Activated CD4-positive, alpha-beta memory T cell treated with anti-CD3 and anti-CD28 coated beads for 36 hours (primary cell): Measurements from ENCODE around the gene DBP. TPM values are rescaled to one million over a fixed set of nuclear protein-coding genes. Genes with fewer than 3 reads are reported as not detected.

Experiments
- CTCF ChIA-PET: fragments of 350-600 bp; sonication (Branson Sonifier 250); formaldehyde crosslinking; loops from one replicate; lab custom pipeline; 2021; ENCODE audit warnings: antibody characterized with exemption, inconsistent platforms; lab: Charles Lee
- POLR2A ChIA-PET: fragments of 350-600 bp; sonication (Branson Sonifier 250); formaldehyde crosslinking; loops from one replicate; lab custom pipeline; 2021; ENCODE audit warnings: antibody characterized with exemption; lab: Charles Lee
- DNase-seq: peaks from one replicate; pipeline ENCODE4 v3.0.0-alpha.2; 2020
- H3K27ac Mint-ChIP-seq: one replicate; pipeline ENCODE4 v1.8.0; 2021; ENCODE audit warnings: mixed read lengths
- H3K27me3 Mint-ChIP-seq: one replicate; pipeline ENCODE4 v1.8.0; 2021; ENCODE audit warnings: mixed read lengths
- H3K36me3 Mint-ChIP-seq: one replicate; pipeline ENCODE4 v1.8.0; 2021; ENCODE audit warnings: mixed read lengths
- H3K4me1 Mint-ChIP-seq: one replicate; pipeline ENCODE4 v1.8.0; 2021; ENCODE audit warnings: low read depth, mixed read lengths
- H3K4me3 Mint-ChIP-seq: one replicate; pipeline ENCODE4 v1.8.0; 2021; ENCODE audit warnings: mild to moderate bottlenecking, mixed read lengths
- H3K9me3 Mint-ChIP-seq: one replicate; pipeline ENCODE4 v1.8.0; 2021; ENCODE audit warnings: mixed read lengths
- intact Hi-C: fragments of 100-400 bp; cut with micrococcal nuclease; formaldehyde crosslinking; loops from one replicate; pipeline ENCODE4 v1.15.1; 2023
- total RNA-seq, 2 experiments: library from RNA; stranded (reverse); gene quantifications; one replicate each; pipeline ENCODE4 v1.2.3, GENCODE V29; 2021

DBP gene
- total RNA-seq, 2 experiments from 2014 or later, result 8.3 to 10.4 TPM

GRCh38 chr19:48614436-48615230 lies 22.5 kb downstream of the DBP start, which contains the start of gene FAM83E:
FAM83E (minus strand) TSS chr19:48615076; CDS start chr19:48613372, 1,704 bp downstream.
- H3K9me3 Mint-ChIP-seq, result no peaks in the 10 kb centered on the region
- peak within 1 kb of the TSS; percentile 14 for H3K27ac Mint-ChIP-seq
- peak within 1 kb of the TSS; percentile 17 for H3K4me3 Mint-ChIP-seq
- H3K36me3 Mint-ChIP-seq, result peaks cover 42% of the 10 kb centered on the region
- intact Hi-C loops, result loop anchor here (5.0 kb wide), 1 partner anchor 282 kb away; no protein-coding TSS in a partner anchor
- H3K4me1 Mint-ChIP-seq, result peaks cover 28% of the 10 kb centered on the region
- ChIA-PET POLR2A (interaction anchor here (1.1 kb wide), 1 partner anchor 9 kb away, joined by 4 read pairs; no protein-coding TSS in a partner anchor), CTCF (no interaction called here)
- H3K27me3 Mint-ChIP-seq, result no peaks in the 10 kb centered on the region
- no peak for DNase-seq

- Mint-ChIP-seq H3K36me3 (peaks cover 39% of the 10 kb centered on the region), H3K9me3 (no peaks in the 10 kb centered on the region), H3K4me3 (no peak overlapping the region), H3K4me1 (peaks cover 26% of the 10 kb centered on the region), H3K27ac (peak overlapping the region; percentile 14), H3K27me3 (no peaks in the 10 kb centered on the region)
- intact Hi-C loops, result no loop called here
- ChIA-PET POLR2A (no interaction called here), CTCF (interaction anchor here (1.8 kb wide), 1 partner anchor 125 kb away, joined by 7 read pairs; no protein-coding TSS in a partner anchor)
- DNase-seq, result no peak
Observed at GRCh38 chr19:48613852-48614435, 23.2 kb downstream of the DBP start.

GRCh38 chr19:48613024-48613851 lies 23.9 kb downstream of the DBP start:
- no peak overlapping the region for H3K27ac Mint-ChIP-seq
- H3K27me3 Mint-ChIP-seq, result no peaks in the 10 kb centered on the region
- no peaks in the 10 kb centered on the region for H3K9me3 Mint-ChIP-seq
- intact Hi-C loops, result no loop called here
- H3K4me1 Mint-ChIP-seq, result peaks cover 25% of the 10 kb centered on the region
- ChIA-PET POLR2A (no interaction called here), CTCF (interaction anchor here (1.4 to 1.8 kb wide), 2 partner anchors 24 to 124 kb away, joined by 5 to 7 read pairs; no protein-coding TSS in a partner anchor)
- H3K36me3 Mint-ChIP-seq, result peaks cover 32% of the 10 kb centered on the region
- H3K4me3 Mint-ChIP-seq, result no peak overlapping the region
- DNase-seq, result no peak

GRCh38 chr19:48611872-48612271 lies 25.3 kb downstream of the DBP start:
- no peak overlapping the region for H3K27ac Mint-ChIP-seq
- ChIA-PET CTCF (interaction anchor here (1.4 to 1.8 kb wide), 2 partner anchors 23 to 123 kb away, joined by 5 to 7 read pairs; no protein-coding TSS in a partner anchor), POLR2A (no interaction called here)
- intact Hi-C loops, result no loop called here
- peaks cover 19% of the 10 kb centered on the region for H3K36me3 Mint-ChIP-seq
- no peaks in the 10 kb centered on the region for H3K27me3 Mint-ChIP-seq
- H3K4me1 Mint-ChIP-seq, result peaks cover 15% of the 10 kb centered on the region
- H3K9me3 Mint-ChIP-seq, result no peaks in the 10 kb centered on the region
- no peak overlapping the region for H3K4me3 Mint-ChIP-seq
- no peak for DNase-seq

- ChIA-PET CTCF (interaction anchor here (1.0 to 3.4 kb wide), 14 partner anchors 8 to 364 kb away, joined by 3 to 48 read pairs (median 4); partner anchors contain the start of genes RPL18 and SPHK2), POLR2A (interaction anchor here (1.4 kb wide), 1 partner anchor 9 kb away, joined by 15 read pairs; the partner anchor contains the start of genes RPL18 and SPHK2)
- no peaks in the 10 kb centered on the region for H3K36me3 Mint-ChIP-seq
- no peak overlapping the region for H3K4me3 Mint-ChIP-seq
- H3K27me3 Mint-ChIP-seq, result no peaks in the 10 kb centered on the region
- no peak for DNase-seq
- no peaks in the 10 kb centered on the region for H3K4me1 Mint-ChIP-seq
- intact Hi-C loops, result loop anchor here (5.0 kb wide), 1 partner anchor 127 kb away; no protein-coding TSS in a partner anchor
- H3K9me3 Mint-ChIP-seq, result no peaks in the 10 kb centered on the region
- no peak overlapping the region for H3K27ac Mint-ChIP-seq
Observed at GRCh38 chr19:48609571-48610108, 27.5 kb downstream of the DBP start.

- intact Hi-C loops, result loop anchor here (5.0 kb wide), 1 partner anchor 127 kb away; no protein-coding TSS in a partner anchor
- H3K27me3 Mint-ChIP-seq, result no peaks in the 10 kb centered on the region
- ChIA-PET POLR2A (interaction anchor here (1.1 to 1.4 kb wide), 2 partner anchors 10 to 37 kb away, joined by 3 to 15 read pairs; partner anchors contain the start of genes CA11, RPL18 and SPHK2), CTCF (interaction anchor here (1.0 to 3.4 kb wide), 16 partner anchors 9 to 364 kb away, joined by 3 to 48 read pairs (median 4); partner anchors contain the start of genes RPL18 and SPHK2)
- H3K27ac Mint-ChIP-seq, result no peak overlapping the region
- no peaks in the 10 kb centered on the region for H3K4me1 Mint-ChIP-seq
- H3K9me3 Mint-ChIP-seq, result no peaks in the 10 kb centered on the region
- H3K4me3 Mint-ChIP-seq, result no peak overlapping the region
- DNase-seq, result peak; percentile 73
- no peaks in the 10 kb centered on the region for H3K36me3 Mint-ChIP-seq
Observed at GRCh38 chr19:48608798-48609263, 28.3 kb downstream of the DBP start.

- ChIA-PET CTCF (interaction anchor here (0.7 to 3.4 kb wide), 4 partner anchors 18 to 140 kb away, joined by 3 to 48 read pairs (median 34); no protein-coding TSS in a partner anchor), POLR2A (interaction anchor here (0.6 to 1.1 kb wide), 2 partner anchors 39 to 575 kb away, joined by 3 read pairs; partner anchors contain the start of gene CA11)
- DNase-seq, result no peak
- Mint-ChIP-seq H3K27ac (no peak overlapping the region), H3K27me3 (no peaks in the 10 kb centered on the region), H3K4me1 (no peaks in the 10 kb centered on the region), H3K36me3 (no peaks in the 10 kb centered on the region), H3K9me3 (no peaks in the 10 kb centered on the region), H3K4me3 (no peak overlapping the region)
- intact Hi-C loops, result loop anchor here (5.0 kb wide), 1 partner anchor 125 kb away; no protein-coding TSS in a partner anchor
Observed at GRCh38 chr19:48607359-48607755, 29.8 kb downstream of the DBP start.

GRCh38 chr19:48606463-48607358 lies 30.5 kb downstream of the DBP start, which contains the start of gene SPACA4:
SPACA4 (plus strand) TSS chr19:48606742; CDS start chr19:48606979, 237 bp downstream.
- Mint-ChIP-seq H3K27me3 (no peaks in the 10 kb centered on the region), H3K36me3 (no peaks in the 10 kb centered on the region), H3K4me1 (no peaks in the 10 kb centered on the region), H3K9me3 (no peaks in the 10 kb centered on the region), H3K27ac (no peak within 1 kb of the TSS), H3K4me3 (no peak within 1 kb of the TSS)
- intact Hi-C loops, result loop anchor here (5.0 kb wide), 1 partner anchor 124 kb away; no protein-coding TSS in a partner anchor
- POLR2A ChIA-PET, result no interaction called here
- DNase-seq, result no peak
- CTCF ChIA-PET, result interaction anchor here (0.7 to 2.8 kb wide), 6 partner anchors 17 to 236 kb away, joined by 3 to 48 read pairs (median 3); no protein-coding TSS in a partner anchor

GRCh38 chr19:48603850-48604249 lies 33.3 kb downstream of the DBP start:
- Mint-ChIP-seq H3K27me3 (no peaks in the 10 kb centered on the region), H3K4me1 (no peaks in the 10 kb centered on the region), H3K4me3 (no peak overlapping the region), H3K36me3 (no peaks in the 10 kb centered on the region), H3K9me3 (no peaks in the 10 kb centered on the region), H3K27ac (no peak overlapping the region)
- intact Hi-C loops, result no loop called here
- no peak for DNase-seq
- CTCF ChIA-PET, result no interaction called here
- POLR2A ChIA-PET, result no interaction called here

GRCh38 chr19:48603449-48603848 lies 33.7 kb downstream of the DBP start:
- ChIA-PET CTCF (no interaction called here), POLR2A (no interaction called here)
- Mint-ChIP-seq H3K9me3 (no peaks in the 10 kb centered on the region), H3K4me3 (no peak overlapping the region), H3K27ac (no peak overlapping the region), H3K36me3 (no peaks in the 10 kb centered on the region), H3K27me3 (no peaks in the 10 kb centered on the region), H3K4me1 (no peaks in the 10 kb centered on the region)
- intact Hi-C loops, result no loop called here
- DNase-seq, result no peak
